GM19193 (cell line): ENCODE results near the gene SEMA4G.

ENCODE experiments used
- POLR2A ChIP-seq: IDR thresholded peaks from 4 replicates; pipeline ENCODE4 v1.6.1; 2011; ENCODE audit not compliant: insufficient read depth, insufficient read length; ENCODE audit errors: extremely low read depth

Gene SEMA4G

GRCh38 chr10:100980711-100981110, 11.4 kb downstream of the SEMA4G start:
- no peak for TF ChIP-seq POLR2A

DNA sequence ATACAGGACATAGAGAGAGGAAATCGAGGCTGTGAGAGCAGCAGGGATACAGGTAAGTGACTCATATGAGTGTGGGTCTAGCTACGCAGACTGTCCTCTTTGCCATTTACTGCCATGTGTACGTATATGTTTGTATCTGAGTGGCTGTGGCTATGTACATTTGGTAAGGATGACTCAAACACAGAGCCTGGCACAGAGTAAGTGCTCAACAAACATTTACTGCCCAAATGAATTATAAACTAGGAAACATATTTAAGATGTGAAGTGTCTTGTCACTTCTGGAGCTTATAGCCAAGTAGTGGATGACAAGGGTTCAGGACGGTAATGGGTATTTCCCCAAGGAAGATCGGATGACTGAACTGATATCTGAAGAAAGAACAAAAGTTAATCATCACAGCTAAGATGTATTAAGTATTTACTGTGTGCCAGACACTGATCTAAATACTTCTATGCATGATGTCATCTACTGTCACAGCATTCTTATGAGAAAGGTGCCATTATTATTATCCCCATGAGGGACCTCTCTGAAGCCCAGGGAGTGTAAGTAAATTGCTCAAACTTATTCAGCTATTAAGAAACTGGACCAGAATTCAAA, 12.0 kb downstream of the SEMA4G start:
- TF ChIP-seq POLR2A: no peak

GRCh38 chr10:100982916-100983830, 13.9 kb downstream of the SEMA4G start:
- no peak for TF ChIP-seq POLR2A

- no peak for TF ChIP-seq POLR2A
Observed at GRCh38 chr10:100983868-100984671, 14.8 kb downstream of the SEMA4G start.

GRCh38 chr10:100984672-100985177, 15.4 kb downstream of the SEMA4G start:
- no peak for TF ChIP-seq POLR2A

DNA sequence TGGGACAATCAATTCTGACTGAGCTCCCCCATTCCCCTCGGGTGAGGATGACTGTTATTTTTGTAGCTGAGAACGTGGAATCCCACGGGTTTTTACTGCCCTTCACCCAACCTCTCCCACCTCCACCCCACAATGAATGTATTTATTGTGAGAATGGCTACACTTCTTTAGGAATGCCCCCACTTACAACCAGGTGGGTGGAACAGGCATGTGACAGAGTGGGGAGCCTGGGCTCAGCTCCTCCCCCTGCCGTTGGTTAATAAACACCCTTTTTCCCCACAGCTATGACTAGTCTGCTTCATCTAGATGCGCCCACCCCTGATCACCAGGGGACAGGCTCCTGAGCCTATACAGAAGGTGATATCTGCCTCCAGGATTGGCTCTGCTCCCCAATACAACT, 16.0 kb downstream of the SEMA4G start:
- no peak for TF ChIP-seq POLR2A

GRCh38 chr10:100986623-100986951, 17.3 kb downstream of the SEMA4G start:
- TF ChIP-seq POLR2A: no peak

DNA sequence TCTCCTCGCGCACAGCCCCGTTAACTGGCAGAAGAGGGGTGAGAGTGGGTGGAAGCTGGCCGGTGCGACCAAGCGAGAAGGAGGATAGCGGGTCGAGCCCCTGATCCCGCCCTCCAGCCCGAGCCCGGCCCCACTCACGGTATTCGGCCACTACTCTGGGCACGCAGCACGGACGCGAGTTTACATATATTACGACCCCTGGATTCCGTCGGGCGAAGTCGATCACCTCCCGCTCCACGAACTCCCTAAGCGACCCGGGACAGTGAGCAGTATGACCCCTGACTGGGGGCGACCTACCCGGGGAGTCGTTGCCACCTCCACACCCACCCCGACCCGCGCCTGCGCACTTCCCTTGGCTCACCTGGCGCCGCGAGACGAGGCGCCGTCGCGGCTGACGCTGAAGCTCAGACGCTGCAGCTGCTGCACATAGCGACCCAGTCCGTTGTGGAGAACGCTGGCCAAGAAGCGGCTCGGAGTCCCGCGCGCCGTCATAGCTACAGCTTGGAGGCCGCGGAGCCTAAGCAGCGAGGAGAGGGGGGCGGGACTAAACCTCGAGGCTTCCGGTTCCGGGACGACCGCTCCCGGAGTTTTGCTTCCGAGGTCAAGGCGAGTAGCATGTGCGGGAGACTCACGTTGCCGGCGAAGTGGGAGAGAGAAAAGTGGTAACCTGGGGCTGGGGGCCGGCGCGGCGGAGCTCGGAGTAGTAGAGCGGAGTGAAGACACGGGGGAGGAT, 17.8 kb downstream of the SEMA4G start, which contains the start of the genes MRPL43 and TWNK:
Gene MRPL43, minus strand, starts transcription at position 546 of the 733 bp plus-strand sequence. Its CDS starts 54 bp downstream, at position 492.
Gene TWNK, plus strand, starts transcription at position 592 of the 733 bp plus-strand sequence. CDS start 668 bp downstream, outside the sequence.
- peak; percentile 83 for TF ChIP-seq POLR2A

- no peak for TF ChIP-seq POLR2A
Observed at GRCh38 chr10:100987685-100988049, 18.4 kb downstream of the SEMA4G start.

DNA sequence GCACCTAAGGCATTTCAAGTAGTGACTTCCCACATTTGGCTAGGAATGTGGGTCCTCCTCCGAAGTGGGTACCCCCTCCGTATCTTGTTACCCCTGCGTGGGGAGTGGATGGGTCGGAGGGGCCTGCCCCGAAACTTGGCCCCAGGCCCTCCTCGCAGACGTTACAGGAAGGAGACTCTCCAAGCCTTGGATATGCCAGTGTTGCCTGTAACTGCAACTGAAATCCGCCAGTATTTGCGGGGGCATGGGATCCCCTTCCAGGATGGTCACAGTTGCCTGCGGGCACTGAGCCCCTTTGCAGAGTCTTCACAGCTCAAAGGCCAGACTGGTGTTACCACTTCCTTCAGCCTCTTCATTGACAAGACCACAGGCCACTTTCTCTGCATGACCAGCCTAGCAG, 18.9 kb downstream of the SEMA4G start:
- TF ChIP-seq POLR2A: no peak

- no peak for TF ChIP-seq POLR2A
Observed at GRCh38 chr10:100989088-100989487, 19.8 kb downstream of the SEMA4G start.

DNA sequence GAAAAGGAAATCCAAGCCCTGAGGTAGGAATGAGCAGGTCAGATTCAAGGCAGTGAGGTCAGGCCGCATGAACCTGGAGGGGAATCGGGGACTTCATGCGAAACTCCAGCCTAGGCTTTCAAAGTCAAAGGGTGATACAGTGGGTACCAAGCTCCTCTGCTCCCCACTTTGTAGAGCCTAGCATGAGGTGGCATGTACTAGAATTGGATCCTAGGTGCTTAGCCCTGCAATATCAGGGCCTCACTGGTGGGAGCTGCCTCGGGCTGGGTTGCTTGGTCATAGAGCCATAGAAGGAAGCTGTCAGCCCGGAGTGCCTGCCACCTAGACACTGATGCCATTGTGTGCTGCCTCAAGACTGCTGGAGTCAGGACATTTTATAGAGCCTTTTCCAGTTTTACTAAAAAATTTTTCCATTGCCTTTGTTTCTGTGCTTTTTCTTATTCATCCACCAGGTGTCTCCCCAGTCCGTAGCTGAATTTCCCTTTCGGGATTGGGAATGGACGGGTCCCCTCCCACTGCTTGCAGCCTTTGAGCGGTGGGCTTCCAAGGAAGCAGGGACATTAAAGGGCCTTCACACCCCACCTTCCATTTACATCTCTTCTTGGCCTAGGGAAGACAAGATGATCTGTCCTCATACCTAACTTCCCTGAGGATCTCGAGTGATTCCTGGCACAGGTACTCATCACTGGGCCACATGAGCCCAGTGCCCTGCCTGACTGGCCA, 24.8 kb downstream of the SEMA4G start:
- TF ChIP-seq POLR2A: peak; percentile 24

DNA sequence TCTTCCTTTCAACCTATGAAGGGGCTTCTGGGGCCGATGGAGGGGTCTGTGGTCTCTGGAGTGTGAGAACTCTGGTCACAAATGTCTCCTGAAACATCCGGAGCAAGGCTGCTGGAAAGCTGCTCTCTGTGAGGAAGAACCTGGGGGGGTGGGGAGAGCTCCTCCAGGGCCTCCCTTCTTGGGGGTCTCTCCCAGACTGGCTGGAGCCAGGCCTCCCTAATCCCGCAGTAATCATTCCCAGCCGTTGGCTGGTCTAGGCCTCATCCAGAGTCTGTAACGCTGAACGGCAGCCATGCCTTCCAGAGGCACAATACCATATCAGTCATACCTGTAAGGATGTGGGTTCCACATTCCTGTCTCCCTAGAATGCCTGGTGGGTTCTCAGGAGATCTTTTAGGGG, 25.9 kb downstream of the SEMA4G start:
- TF ChIP-seq POLR2A: no peak

- no peak for TF ChIP-seq POLR2A
Observed at GRCh38 chr10:100996678-100997359, 27.5 kb downstream of the SEMA4G start.
